Neutrophil (primary cell): ENCODE data around the gene PHGDH.

Source experiments
- H3K27ac ChIP-seq: fragments of 200-600 bp; sonication (generic); 2 replicates; pipeline ENCODE4 v1.5.1; 2016; ENCODE audit warnings: mild to moderate bottlenecking, moderate library complexity
- H3K27me3 ChIP-seq: fragments of 200-600 bp; sonication (generic); 2 replicates; pipeline ENCODE4 v1.6.0; 2016; ENCODE audit warnings: mild to moderate bottlenecking
- H3K36me3 ChIP-seq: fragments of 200-600 bp; sonication (generic); 2 replicates; pipeline ENCODE4 v1.5.1; 2017
- H3K4me1 ChIP-seq, 2 experiments: fragments of 200-600 bp in 1 of 2; sonication (generic) in 1 of 2; 1 replicate in 1 of 2; 2 replicates in 1 of 2; pipeline versions ENCODE4 v1.5.1 to v1.6.1; 2013 to 2016; ENCODE audit warnings: low read depth in 1 of 2, low read length in 1 of 2, mild to moderate bottlenecking in 1 of 2, moderate library complexity in 1 of 2; ENCODE audit not compliant: control insufficient read depth in 1 of 2, insufficient read depth in 1 of 2
- H3K4me3 ChIP-seq, 2 experiments: fragments of 200-600 bp in 1 of 2; sonication (generic) in 1 of 2; 1 replicate in 1 of 2; 2 replicates in 1 of 2; pipeline ENCODE4 v1.5.1; 2013 to 2016; ENCODE audit warnings: low read depth in 1 of 2, low read length in 1 of 2, mild to moderate bottlenecking in 1 of 2, moderate library complexity in 1 of 2
- H3K9me3 ChIP-seq: fragments of 200-600 bp; sonication (generic); 2 replicates; pipeline ENCODE4 v1.5.1; 2016
- CTCF ChIP-seq: fragments of 200-600 bp; sonication (generic); IDR thresholded peaks from 2 replicates; pipeline ENCODE4 v1.5.1; 2016; ENCODE audit warnings: antibody characterized with exemption

PHGDH gene

DNA sequence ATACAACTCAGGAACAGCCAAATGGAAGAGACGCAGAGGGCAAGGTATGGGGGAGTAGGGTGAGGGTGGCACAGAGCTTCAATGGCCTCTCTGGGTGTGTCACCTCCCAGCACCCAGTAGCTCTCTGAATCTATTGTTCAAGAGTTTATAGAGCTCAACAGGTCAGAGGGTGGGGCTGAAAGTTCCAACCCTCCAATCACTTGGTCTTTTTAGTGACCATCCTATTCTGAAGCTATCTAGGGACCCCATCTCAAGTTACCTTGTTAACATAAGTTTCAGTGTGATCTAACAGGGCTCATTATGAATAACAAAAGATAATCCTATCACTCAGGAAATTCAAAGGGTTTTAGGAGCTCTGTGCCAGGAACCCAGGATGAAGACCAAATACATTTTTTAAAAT, 32.5 kb upstream of the PHGDH start:
- Histone ChIP-seq H3K4me1 (peaks cover 0 to 5% of the 10 kb centered on the region in 2 experiments), H3K27me3 (no peaks in the 10 kb centered on the region), H3K4me3 (no peak overlapping the region), H3K27ac (no peak overlapping the region), H3K9me3 (no peaks in the 10 kb centered on the region), H3K36me3 (no peaks in the 10 kb centered on the region)
- no peak for TF ChIP-seq CTCF

DNA sequence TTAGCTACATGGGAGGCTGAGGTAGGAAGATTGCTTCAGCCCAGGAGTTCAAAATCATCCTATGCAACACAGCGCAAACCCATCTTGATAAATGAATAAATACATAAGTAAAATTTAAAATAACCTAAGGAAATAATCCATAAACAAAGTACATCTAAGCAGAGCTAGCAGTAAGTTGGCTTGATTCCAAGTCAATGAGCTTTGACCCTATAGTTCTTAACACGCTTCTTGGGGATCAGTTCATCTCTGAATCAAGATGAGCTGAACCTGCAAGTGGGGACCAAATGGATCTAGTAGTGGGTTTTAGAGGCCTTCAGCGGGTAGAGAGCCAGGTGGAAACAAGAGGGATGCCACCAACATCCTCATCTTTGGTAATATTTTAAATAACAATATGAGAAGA, 31.5 kb upstream of the PHGDH start:
- Histone ChIP-seq H3K4me1 (peaks cover 0 to 4% of the 10 kb centered on the region in 2 experiments), H3K9me3 (no peaks in the 10 kb centered on the region), H3K27ac (no peak overlapping the region), H3K27me3 (no peaks in the 10 kb centered on the region), H3K4me3 (no peak overlapping the region), H3K36me3 (no peaks in the 10 kb centered on the region)
- no peak for TF ChIP-seq CTCF

GRCh38 chr1:119680723-119681122, 31.0 kb upstream of the PHGDH start:
- no peak overlapping the region for H3K4me3 ChIP-seq
- no peaks in the 10 kb centered on the region for H3K36me3 ChIP-seq
- H3K27ac ChIP-seq = no peak overlapping the region
- H3K4me1 ChIP-seq = no peaks in the 10 kb centered on the region
- H3K27me3 ChIP-seq = no peaks in the 10 kb centered on the region
- no peaks in the 10 kb centered on the region for H3K9me3 ChIP-seq
- TF ChIP-seq CTCF = no peak

- Histone ChIP-seq H3K9me3 (no peaks in the 10 kb centered on the region), H3K36me3 (no peaks in the 10 kb centered on the region), H3K27ac (no peak overlapping the region), H3K4me3 (no peak overlapping the region), H3K4me1 (no peaks in the 10 kb centered on the region), H3K27me3 (no peaks in the 10 kb centered on the region)
- TF ChIP-seq CTCF = no peak
Measured at GRCh38 chr1:119681560-119681959, 30.2 kb upstream of the PHGDH start.

DNA sequence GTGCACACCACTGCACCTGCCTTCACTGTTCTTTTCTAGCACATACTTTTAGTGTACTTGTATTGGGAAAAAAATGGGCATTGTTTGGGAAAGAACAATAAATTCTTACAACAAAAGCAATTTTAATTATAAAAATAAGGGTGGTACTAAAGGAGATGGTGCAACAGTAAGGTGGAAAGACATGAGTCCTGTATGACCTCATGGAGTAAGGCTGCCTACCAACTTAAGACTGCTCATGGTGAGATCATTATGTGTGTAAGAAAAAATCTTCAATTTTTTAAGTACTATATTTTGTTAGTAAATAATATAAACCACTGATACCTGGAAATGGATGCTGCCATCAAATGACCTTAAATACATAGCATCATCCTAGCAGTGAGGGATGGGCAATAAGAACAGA, 29.6 kb upstream of the PHGDH start:
- H3K9me3 ChIP-seq = no peaks in the 10 kb centered on the region
- H3K4me1 ChIP-seq = no peaks in the 10 kb centered on the region
- no peaks in the 10 kb centered on the region for H3K27me3 ChIP-seq
- TF ChIP-seq CTCF = no peak
- H3K4me3 ChIP-seq = no peak overlapping the region
- no peak overlapping the region for H3K27ac ChIP-seq
- no peaks in the 10 kb centered on the region for H3K36me3 ChIP-seq

GRCh38 chr1:119683893-119684292, 27.8 kb upstream of the PHGDH start:
- no peak for TF ChIP-seq CTCF
- Histone ChIP-seq H3K9me3 (no peaks in the 10 kb centered on the region), H3K4me3 (no peak overlapping the region), H3K27ac (no peak overlapping the region), H3K4me1 (no peaks in the 10 kb centered on the region), H3K27me3 (peaks cover 4% of the 10 kb centered on the region), H3K36me3 (no peaks in the 10 kb centered on the region)
